ENCODE data around the gene MRPL37.

DNA sequence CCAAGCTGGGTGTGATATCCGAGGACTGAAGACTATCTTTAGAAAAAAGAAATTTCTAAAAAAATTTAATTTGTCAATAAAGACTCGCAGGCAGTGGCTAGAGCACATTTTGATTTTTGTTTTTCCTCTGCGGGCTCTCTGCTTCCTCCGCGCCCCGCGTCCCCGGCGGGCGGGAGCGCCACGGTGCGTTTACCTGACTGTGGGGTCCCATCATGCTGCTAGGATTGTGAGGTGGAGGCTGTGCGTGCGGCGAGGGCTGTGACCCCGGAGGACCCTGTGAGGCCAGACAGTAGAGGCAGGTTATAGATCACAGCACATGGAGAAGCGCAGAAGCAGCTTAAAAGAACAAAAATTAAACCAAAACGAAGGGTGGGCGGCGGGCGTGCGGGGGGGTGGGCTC, 57.9 kb downstream of the MRPL37 start:
- no peak for TF ChIP-seq POLR2A (IDR thresholded peaks at IDR 0.05)
- TF ChIP-seq, protein P1, sequence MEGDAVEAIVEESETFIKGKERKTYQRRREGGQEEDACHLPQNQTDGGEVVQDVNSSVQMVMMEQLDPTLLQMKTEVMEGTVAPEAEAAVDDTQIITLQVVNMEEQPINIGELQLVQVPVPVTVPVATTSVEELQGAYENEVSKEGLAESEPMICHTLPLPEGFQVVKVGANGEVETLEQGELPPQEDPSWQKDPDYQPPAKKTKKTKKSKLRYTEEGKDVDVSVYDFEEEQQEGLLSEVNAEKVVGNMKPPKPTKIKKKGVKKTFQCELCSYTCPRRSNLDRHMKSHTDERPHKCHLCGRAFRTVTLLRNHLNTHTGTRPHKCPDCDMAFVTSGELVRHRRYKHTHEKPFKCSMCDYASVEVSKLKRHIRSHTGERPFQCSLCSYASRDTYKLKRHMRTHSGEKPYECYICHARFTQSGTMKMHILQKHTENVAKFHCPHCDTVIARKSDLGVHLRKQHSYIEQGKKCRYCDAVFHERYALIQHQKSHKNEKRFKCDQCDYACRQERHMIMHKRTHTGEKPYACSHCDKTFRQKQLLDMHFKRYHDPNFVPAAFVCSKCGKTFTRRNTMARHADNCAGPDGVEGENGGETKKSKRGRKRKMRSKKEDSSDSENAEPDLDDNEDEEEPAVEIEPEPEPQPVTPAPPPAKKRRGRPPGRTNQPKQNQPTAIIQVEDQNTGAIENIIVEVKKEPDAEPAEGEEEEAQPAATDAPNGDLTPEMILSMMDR (IDR thresholded peaks at IDR 0.05 in 4 of 5, conservative IDR thresholded peaks at IDR 0.05 in 1 of 5): no peak

Data from gastrocnemius medialis (tissue), 4 donors.